T-cell (primary cell): ENCODE measurements around the gene CNGB1. TPM values are rescaled to one million over a fixed set of nuclear protein-coding genes. Genes with fewer than 3 reads are reported as not detected.

Experiments
- ATAC-seq, 4 experiments: fragments of 200-7000 bp in 3 of 4; fragments of 150-1000 bp in 1 of 4; cut with Tn5 transposase; replicated peaks in 1 of 4; 1 replicate in 3 of 4; 2 replicates in 1 of 4; pipeline ENCODE4 v1.10.0; 2021; ENCODE audit warnings: moderate library complexity in 3 of 4, mild to moderate bottlenecking in 2 of 4, moderate number of reproducible peaks in 1 of 4
- CTCF ChIA-PET, 2 donors: fragments of 300-600 bp; sonication (Branson Sonifier 250); formaldehyde crosslinking; loops; one replicate each; lab custom pipeline; 2022; ENCODE audit warnings: antibody characterized with exemption in 2 of 2; lab: Charles Lee
- POLR2A ChIA-PET, 2 donors: fragments of 300-600 bp; sonication (Branson Sonifier 250); formaldehyde crosslinking; loops; one replicate each; lab custom pipeline; 2022; ENCODE audit warnings: antibody characterized with exemption in 2 of 2; lab: Charles Lee
- DNase-seq, 35 experiments: peaks; one replicate each; pipeline versions ENCODE4 v3.0.0 to v3.0.0-alpha.2; 2013 to 2023
- H3K27ac ChIP-seq: one replicate; pipeline ENCODE4 v1.5.1; 2013; ENCODE audit warnings: low read length
- H3K27me3 ChIP-seq, 2 experiments: replicated peaks in 1 of 2; 1 replicate in 1 of 2; 2 replicates in 1 of 2; pipeline versions ENCODE4 v1.6.1 to v1.7.0; 2013; ENCODE audit warnings: low read length in 1 of 2, mixed read lengths in 1 of 2; ENCODE audit not compliant: control insufficient read depth in 2 of 2, insufficient read depth in 2 of 2; ENCODE audit errors: extremely low read depth in 1 of 2
- H3K36me3 ChIP-seq, 2 donors: 1 replicate in 1 of 2; 2 replicates in 1 of 2; pipeline versions ENCODE4 v1.6.1 to v1.7.0; 2013; ENCODE audit warnings: low read length in 1 of 2; ENCODE audit not compliant: control insufficient read depth in 2 of 2, insufficient read depth in 1 of 2; ENCODE audit errors: extremely low read depth in 1 of 2
- H3K4me1 ChIP-seq, 2 experiments: 1 replicate in 1 of 2; 2 replicates in 1 of 2; pipeline versions ENCODE4 v1.6.1 to v1.7.0; 2013; ENCODE audit warnings: low read length in 2 of 2, mixed read lengths in 1 of 2; ENCODE audit not compliant: insufficient read depth in 2 of 2, control insufficient read depth in 1 of 2; ENCODE audit errors: extremely low read depth in 1 of 2
- H3K4me3 ChIP-seq, 2 donors: 1 replicate in 1 of 2; 2 replicates in 1 of 2; pipeline versions ENCODE4 v1.5.1 to v1.7.0; 2013; ENCODE audit warnings: mild to moderate bottlenecking in 2 of 2, low read length in 1 of 2, moderate library complexity in 1 of 2; ENCODE audit not compliant: control insufficient read depth in 1 of 2; ENCODE audit errors: extremely low read depth in 1 of 2
- H3K9me3 ChIP-seq: 2 replicates; pipeline ENCODE4 v1.7.0; 2013
- H3K27ac Mint-ChIP-seq, 2 donors: one replicate each; pipeline ENCODE4 v1.8.0; 2020 to 2021; ENCODE audit warnings: mild to moderate bottlenecking in 2 of 2, mixed read lengths in 2 of 2
- H3K27me3 Mint-ChIP-seq, 2 donors: one replicate each; pipeline ENCODE4 v1.8.0; 2021 to 2022; ENCODE audit warnings: mixed read lengths in 2 of 2
- H3K36me3 Mint-ChIP-seq: one replicate; pipeline ENCODE4 v1.8.0; 2021; ENCODE audit warnings: mixed read lengths
- H3K4me1 Mint-ChIP-seq, 3 donors: one replicate each; pipeline ENCODE4 v1.8.0; 2020 to 2022; ENCODE audit warnings: mixed read lengths in 3 of 3, mild to moderate bottlenecking in 1 of 3
- H3K4me3 Mint-ChIP-seq, 3 donors: one replicate each; pipeline ENCODE4 v1.8.0; 2020 to 2022; ENCODE audit warnings: mild to moderate bottlenecking in 3 of 3, mixed read lengths in 3 of 3, moderate library complexity in 3 of 3
- H3K9me3 Mint-ChIP-seq, 3 donors: one replicate each; pipeline ENCODE4 v1.8.0; 2020 to 2022; ENCODE audit warnings: mixed read lengths in 3 of 3
- WGBS: methylation state at CpG from one replicate; pipeline ENCODE4 v1.1.5; 2013; ENCODE audit warnings: missing lambda C conversion rate; ENCODE audit not compliant: insufficient coverage; 5-methylcytosine and 5-hydroxymethylcytosine counted together
- total RNA-seq, 35 experiments: library from RNA in 6 of 35; stranded (reverse) in 6 of 35; fragments of 120-200 nt in 1 of 35; gene quantifications; one replicate each; pipeline versions ENCODE4 v1.2.1 to v1.2.4 and lab custom pipeline; 2013 to 2026

The CNGB1 gene
- total RNA-seq, 5 donors from 2014 or later (not counting 1 experiment from before 2014, with no cell fraction given) = not detected

- no peaks in the 10 kb centered on the region for H3K27me3 Mint-ChIP-seq
- Histone ChIP-seq H3K27ac (no peak overlapping the region), H3K9me3 (no peaks in the 10 kb centered on the region), H3K4me3 (no peak overlapping the region), H3K4me1 (peaks cover 3 to 28% of the 10 kb centered on the region in 2 experiments), H3K36me3 (peaks cover 2 to 6% of the 10 kb centered on the region in 2 donors), H3K27me3 (peaks cover 0 to 5% of the 10 kb centered on the region in 2 experiments)
- ChIA-PET CTCF (interaction anchor here in 1 of 2 donors (0.8 to 1.0 kb wide), 2 partner anchors 107 to 179 kb away, joined by 3 to 4 read pairs; no protein-coding TSS in a partner anchor), POLR2A (no interaction called here)
- no peaks in the 10 kb centered on the region for H3K36me3 Mint-ChIP-seq
- peaks cover 15 to 33% (median 26%) of the 10 kb centered on the region in 3 donors for H3K4me1 Mint-ChIP-seq
- no peak overlapping the region for H3K4me3 Mint-ChIP-seq
- H3K27ac Mint-ChIP-seq = peak overlapping the region; percentile 39 to 52
- DNase-seq = no peak
- 88% methylated on average over 1 of the region's 1 CpG for WGBS
- H3K9me3 Mint-ChIP-seq = no peaks in the 10 kb centered on the region
- no peak for ATAC-seq
These were observed 18.0 kb upstream of the CNGB1 start for GRCh38 chr16:57988929-57989328.

- peak overlapping the region in 1 of 2 donors; percentile 38 for H3K27ac Mint-ChIP-seq
- Histone ChIP-seq H3K27ac (no peak overlapping the region), H3K4me3 (no peak overlapping the region), H3K27me3 (peaks cover 0 to 5% of the 10 kb centered on the region in 2 experiments), H3K36me3 (no peaks in the 10 kb centered on the region), H3K9me3 (no peaks in the 10 kb centered on the region), H3K4me1 (peaks cover 3 to 20% of the 10 kb centered on the region in 2 experiments)
- ChIA-PET POLR2A (no interaction called here), CTCF (interaction anchor here in 1 of 2 donors (1.3 kb wide), 1 partner anchor 17 kb away, joined by 4 read pairs; no protein-coding TSS in a partner anchor)
- 100% methylated on average over 4 of the region's 8 CpGs for WGBS
- peaks cover 9 to 27% (median 22%) of the 10 kb centered on the region in 3 donors for H3K4me1 Mint-ChIP-seq
- no peak overlapping the region for H3K4me3 Mint-ChIP-seq
- DNase-seq (no peak), ATAC-seq (no peak)
- H3K27me3 Mint-ChIP-seq = no peaks in the 10 kb centered on the region
- no peaks in the 10 kb centered on the region for H3K9me3 Mint-ChIP-seq
- H3K36me3 Mint-ChIP-seq = no peaks in the 10 kb centered on the region
These were observed 16.7 kb upstream of the CNGB1 start for GRCh38 chr16:57987441-57988177.

GRCh38 chr16:57986196-57986595, 15.3 kb upstream of the CNGB1 start:
- DNase-seq (no peak), ATAC-seq (no peak)
- H3K27me3 ChIP-seq = peaks cover 0 to 5% of the 10 kb centered on the region in 2 experiments
- no peaks in the 10 kb centered on the region for H3K9me3 Mint-ChIP-seq
- H3K36me3 ChIP-seq = no peaks in the 10 kb centered on the region
- no peak overlapping the region for H3K27ac ChIP-seq
- no peaks in the 10 kb centered on the region for H3K9me3 ChIP-seq
- peaks cover 3 to 20% of the 10 kb centered on the region in 2 experiments for H3K4me1 ChIP-seq
- 81% methylated on average over 4 of the region's 9 CpGs for WGBS
- ChIA-PET CTCF (no interaction called here), POLR2A (no interaction called here)
- H3K36me3 Mint-ChIP-seq = no peaks in the 10 kb centered on the region
- peak overlapping the region in 1 of 2 donors; percentile 73 for H3K27ac Mint-ChIP-seq
- H3K4me3 Mint-ChIP-seq = peak overlapping the region in 2 of 3 donors; percentile 62 to 90
- peaks cover 0 to 4% of the 10 kb centered on the region in 2 donors for H3K27me3 Mint-ChIP-seq
- H3K4me3 ChIP-seq = no peak overlapping the region
- H3K4me1 Mint-ChIP-seq = peaks cover 9 to 21% (median 18%) of the 10 kb centered on the region in 3 donors

- DNase-seq (peak in 2 of 35 experiments; percentile 8 to 31), ATAC-seq (peak; percentile 56 to 63 (median 60))
- Histone ChIP-seq H3K4me1 (peaks cover 3 to 20% of the 10 kb centered on the region in 2 experiments), H3K27me3 (peaks cover 0 to 5% of the 10 kb centered on the region in 2 experiments), H3K9me3 (no peaks in the 10 kb centered on the region), H3K27ac (peak overlapping the region; percentile 54), H3K4me3 (peak overlapping the region; percentile 58 to 73), H3K36me3 (no peaks in the 10 kb centered on the region)
- Mint-ChIP-seq H3K27ac (peak overlapping the region; percentile 80 to 87), H3K27me3 (peaks cover 0 to 4% of the 10 kb centered on the region in 2 donors), H3K4me1 (peaks cover 9 to 19% (median 14%) of the 10 kb centered on the region in 3 donors), H3K4me3 (peak overlapping the region; percentile 85 to 90 (median 86)), H3K9me3 (no peaks in the 10 kb centered on the region), H3K36me3 (no peaks in the 10 kb centered on the region)
- CTCF ChIA-PET = interaction anchor here in 1 of 2 donors (2.5 kb wide), 1 partner anchor 86 kb away, joined by 7 read pairs; no protein-coding TSS in a partner anchor
- POLR2A ChIA-PET = no interaction called here
- WGBS = 15% methylated on average over 27 of the region's 62 CpGs
These were observed 14.6 kb upstream of the CNGB1 start for GRCh38 chr16:57985204-57986181.

DNA sequence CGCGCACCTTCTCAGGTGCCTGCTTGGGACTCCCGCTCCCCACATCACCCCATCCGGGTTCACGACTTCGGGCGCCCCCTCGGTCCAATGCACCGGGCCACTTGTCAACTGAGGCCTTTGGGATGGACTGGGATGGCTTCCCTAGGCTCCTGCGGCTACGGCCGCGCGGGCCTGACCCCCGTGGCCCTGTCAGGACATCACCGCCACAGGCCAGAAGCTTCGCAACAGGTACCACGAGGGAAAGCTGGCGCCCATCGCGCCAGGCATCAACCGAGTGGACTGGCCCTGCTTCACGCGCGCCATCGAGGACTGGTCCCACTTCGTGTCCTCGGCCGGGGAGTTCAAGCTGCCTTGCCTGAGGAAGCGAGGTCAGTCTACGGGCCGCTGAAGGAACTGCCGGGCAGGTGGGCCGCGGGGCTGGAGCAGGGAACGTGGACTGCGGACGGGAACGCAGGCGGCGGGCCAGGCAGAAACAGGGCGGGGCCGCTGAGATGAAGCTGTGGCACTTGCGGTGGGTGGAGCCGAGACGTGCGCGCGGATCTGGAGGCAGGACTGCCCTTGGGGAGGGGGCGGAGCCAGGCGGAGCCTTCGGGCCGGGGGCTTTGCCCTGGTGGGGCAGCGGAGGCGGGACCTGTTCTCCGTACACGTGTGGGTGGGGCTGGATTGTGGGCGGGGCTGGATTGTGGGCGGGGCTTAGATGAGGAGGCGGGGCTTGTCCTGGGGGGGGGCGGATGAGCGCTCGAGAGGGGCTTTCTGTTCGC, 13.7 kb upstream of the CNGB1 start:
- peaks cover 0 to 4% of the 10 kb centered on the region in 2 donors for H3K27me3 Mint-ChIP-seq
- ATAC-seq = peak; percentile 96 to 98 (median 96)
- DNase-seq = peak; percentile 73 to 94 (median 86)
- CTCF ChIA-PET = interaction anchor here in 1 of 2 donors (2.5 kb wide), 1 partner anchor 85 kb away, joined by 7 read pairs; no protein-coding TSS in a partner anchor
- Histone ChIP-seq H3K9me3 (no peaks in the 10 kb centered on the region), H3K27ac (peak overlapping the region; percentile 39), H3K4me1 (peaks cover 3 to 20% of the 10 kb centered on the region in 2 experiments), H3K36me3 (no peaks in the 10 kb centered on the region), H3K27me3 (peaks cover 0 to 5% of the 10 kb centered on the region in 2 experiments), H3K4me3 (peak overlapping the region; percentile 71 to 73)
- H3K27ac Mint-ChIP-seq = peak overlapping the region; percentile 80 to 87
- no peaks in the 10 kb centered on the region for H3K9me3 Mint-ChIP-seq
- no peaks in the 10 kb centered on the region for H3K36me3 Mint-ChIP-seq
- 11% methylated on average over 60 of the region's 64 CpGs for WGBS
- POLR2A ChIA-PET = no interaction called here
- peak overlapping the region; percentile 85 to 90 (median 86) for H3K4me3 Mint-ChIP-seq
- peaks cover 9 to 19% (median 12%) of the 10 kb centered on the region in 3 donors for H3K4me1 Mint-ChIP-seq
